HEK293 (cell line): Measurements from ENCODE around the gene TSPAN9.

Source experiments
- CTCF ChIA-PET: fragments of 350-600 bp; formaldehyde crosslinking; extraction: SDS; loops from one replicate; lab custom pipeline; 2021; ENCODE audit warnings: antibody characterized with exemption; lab: Yijun Ruan, JAX
- POLR2A ChIA-PET: fragments of 300-600 bp; formaldehyde crosslinking; extraction: SDS; loops from one replicate; lab custom pipeline; 2020; ENCODE audit warnings: antibody characterized with exemption, inconsistent platforms; lab: Yijun Ruan, JAX
- H3K27ac ChIP-seq: fragments of 200-500 bp; sonication (Bioruptor generic); 2 replicates; pipeline ENCODE4 v1.5.1; 2014; ENCODE audit warnings: low read depth, low read length, control low read depth, inconsistent platforms; ENCODE audit errors: extremely low read depth
- H3K36me3 ChIP-seq, 2 experiments: fragments of 200-500 bp in 1 of 2; sonication (Bioruptor generic) in 1 of 2; 1 replicate in 1 of 2; 2 replicates in 1 of 2; pipeline ENCODE4 v1.5.1; 2014 to 2017; ENCODE audit warnings: inconsistent platforms in 2 of 2, low read length in 2 of 2; ENCODE audit not compliant: control insufficient read depth in 2 of 2, insufficient read depth in 1 of 2
- H3K4me1 ChIP-seq: fragments of 200-500 bp; sonication (Bioruptor generic); 2 replicates; pipeline ENCODE4 v1.5.1; 2014; ENCODE audit warnings: mild to moderate bottlenecking, low read length, inconsistent platforms; ENCODE audit not compliant: control insufficient read depth, insufficient read depth
- H3K4me3 ChIP-seq: 2 replicates; pipeline ENCODE4 v1.5.1; 2011; ENCODE audit warnings: low read depth, mild to moderate bottlenecking, control low read depth, low read length, moderate library complexity
- H3K9me3 ChIP-seq: fragments of 200-500 bp; sonication (Bioruptor generic); 2 replicates; pipeline ENCODE4 v1.5.1; 2014; ENCODE audit warnings: low read depth, low read length, inconsistent platforms; ENCODE audit not compliant: control insufficient read depth, insufficient read depth
- GLIS1 ChIP-seq: fragments of 450-650 bp; formaldehyde crosslinking; IDR thresholded peaks from 2 replicates; pipeline ENCODE4 v1.5.1; 2016; ENCODE audit warnings: missing biosample characterization, missing genetic modification characterization
- KLF16 ChIP-seq: fragments of 450-650 bp; formaldehyde crosslinking; IDR thresholded peaks from 2 replicates; pipeline ENCODE4 v1.5.1; 2017; ENCODE audit warnings: missing biosample characterization, missing genetic modification characterization
- PRDM10 ChIP-seq: fragments of 450-650 bp; formaldehyde crosslinking; IDR thresholded peaks from 2 replicates; pipeline ENCODE4 v1.5.1; 2016; ENCODE audit warnings: missing biosample characterization, missing genetic modification characterization
- PRDM4 ChIP-seq: fragments of 450-650 bp; formaldehyde crosslinking; IDR thresholded peaks from 2 replicates; pipeline ENCODE4 v1.5.1; 2017; ENCODE audit warnings: missing biosample characterization, missing genetic modification characterization
- ZBTB48 ChIP-seq: fragments of 450-650 bp; formaldehyde crosslinking; IDR thresholded peaks from 2 replicates; pipeline ENCODE4 v1.5.1; 2016; ENCODE audit warnings: missing biosample characterization, missing genetic modification characterization
- ZNF133 ChIP-seq: fragments of 450-650 bp; formaldehyde crosslinking; IDR thresholded peaks from 2 replicates; pipeline ENCODE4 v1.5.1; 2016; ENCODE audit warnings: missing biosample characterization, missing genetic modification characterization
- ZNF155 ChIP-seq: fragments of 450-650 bp; formaldehyde crosslinking; IDR thresholded peaks from 2 replicates; pipeline ENCODE4 v1.5.1; 2016; ENCODE audit warnings: missing biosample characterization, missing genetic modification characterization
- ZNF157 ChIP-seq: fragments of 450-650 bp; formaldehyde crosslinking; IDR thresholded peaks from 2 replicates; pipeline ENCODE4 v1.5.1; 2016; ENCODE audit warnings: missing biosample characterization, missing genetic modification characterization
- ZNF16 ChIP-seq: fragments of 450-650 bp; formaldehyde crosslinking; IDR thresholded peaks from 2 replicates; pipeline ENCODE4 v1.5.1; 2016; ENCODE audit warnings: low read depth, missing biosample characterization, missing genetic modification characterization
- ZNF24 ChIP-seq: fragments of 450-650 bp; formaldehyde crosslinking; IDR thresholded peaks from 2 replicates; pipeline ENCODE4 v1.5.1; 2016; ENCODE audit warnings: missing biosample characterization, missing genetic modification characterization
- ZNF37A ChIP-seq: fragments of 450-650 bp; IDR thresholded peaks from 2 replicates; pipeline ENCODE4 v1.5.1; 2018; ENCODE audit warnings: missing biosample characterization, missing genetic modification characterization
- ZNF398 ChIP-seq: fragments of 450-650 bp; formaldehyde crosslinking; IDR thresholded peaks from 2 replicates; pipeline ENCODE4 v1.5.1; 2017; ENCODE audit warnings: missing biosample characterization, missing genetic modification characterization
- ZNF433 ChIP-seq: fragments of 450-650 bp; formaldehyde crosslinking; IDR thresholded peaks from 2 replicates; pipeline ENCODE4 v1.5.1; 2016; ENCODE audit warnings: missing biosample characterization, missing genetic modification characterization, low read depth
- ZNF473 ChIP-seq: fragments of 450-650 bp; formaldehyde crosslinking; IDR thresholded peaks from 2 replicates; pipeline ENCODE4 v1.5.1; 2017; ENCODE audit warnings: missing biosample characterization, missing genetic modification characterization
- ZNF501 ChIP-seq: fragments of 450-650 bp; formaldehyde crosslinking; IDR thresholded peaks from 2 replicates; pipeline ENCODE4 v1.5.1; 2016; ENCODE audit warnings: missing biosample characterization, missing genetic modification characterization
- ZNF510 ChIP-seq: fragments of 450-650 bp; formaldehyde crosslinking; IDR thresholded peaks from 2 replicates; pipeline ENCODE4 v1.5.1; 2018; ENCODE audit warnings: mild to moderate bottlenecking, missing genetic modification characterization, missing biosample characterization; ENCODE audit not compliant: insufficient replicate concordance
- ZNF521 ChIP-seq: fragments of 450-650 bp; formaldehyde crosslinking; IDR thresholded peaks from 2 replicates; pipeline ENCODE4 v1.5.1; 2017; ENCODE audit warnings: missing biosample characterization, mild to moderate bottlenecking, missing genetic modification characterization
- ZNF626 ChIP-seq: fragments of 450-650 bp; sonication (Bioruptor Pico); formaldehyde crosslinking; IDR thresholded peaks from 2 replicates; pipeline ENCODE4 v1.5.1; 2018; ENCODE audit warnings: missing biosample characterization, missing genetic modification characterization, inconsistent platforms
- ZNF629 ChIP-seq: fragments of 450-650 bp; formaldehyde crosslinking; IDR thresholded peaks from 2 replicates; pipeline ENCODE4 v1.5.1; 2017; ENCODE audit warnings: missing biosample characterization, missing genetic modification characterization
- ZNF645 ChIP-seq: fragments of 450-650 bp; formaldehyde crosslinking; IDR thresholded peaks from 2 replicates; pipeline ENCODE4; 2016; ENCODE audit warnings: missing biosample characterization, missing genetic modification characterization
- ZNF830 ChIP-seq: fragments of 450-650 bp; IDR thresholded peaks from 2 replicates; pipeline ENCODE4 v1.5.0; 2018; ENCODE audit warnings: missing biosample characterization, missing genetic modification characterization, low read depth, mild to moderate bottlenecking, moderate library complexity
- ZSCAN4 ChIP-seq: fragments of 450-650 bp; formaldehyde crosslinking; IDR thresholded peaks from 2 replicates; pipeline ENCODE4 v1.5.1; 2017; ENCODE audit warnings: missing biosample characterization, missing genetic modification characterization

The TSPAN9 gene

GRCh38 chr12:3185260-3185870 lies 108.2 kb downstream of the TSPAN9 start (continued):
- TF ChIP-seq PRDM10 = no peak
- TF ChIP-seq ZNF16 (tag by site-specific recombination) = no peak
- no peak for TF ChIP-seq ZNF629
- TF ChIP-seq ZBTB48 (tag by site-specific recombination) = no peak
- no peak for TF ChIP-seq ZNF626 (tag by site-specific recombination)
- TF ChIP-seq ZNF433 (tag by site-specific recombination) = no peak
- no peak for TF ChIP-seq ZNF501
- no peak for TF ChIP-seq ZNF155

GRCh38 chr12:3186546-3187215 lies 109.5 kb downstream of the TSPAN9 start:
- Histone ChIP-seq H3K9me3 (no peaks in the 10 kb centered on the region), H3K27ac (no peak overlapping the region), H3K36me3 (no peaks in the 10 kb centered on the region), H3K4me1 (no peaks in the 10 kb centered on the region), H3K4me3 (no peak overlapping the region)
- CTCF ChIA-PET = interaction anchor here (0.5 to 1.2 kb wide), 4 partner anchors 9 to 403 kb away, joined by 3 to 5 read pairs (median 4); no protein-coding TSS in a partner anchor
- POLR2A ChIA-PET = no interaction called here
- TF ChIP-seq ZNF830 (no peak), KLF16 (tag by site-specific recombination) (no peak), ZNF24 (no peak), PRDM4 (tag by site-specific recombination) (no peak), ZNF133 (no peak), ZNF626 (tag by site-specific recombination) (no peak), ZNF521 (no peak), ZNF473 (tag by site-specific recombination) (no peak), ZNF510 (tag by site-specific recombination) (no peak), ZNF501 (no peak), ZNF157 (no peak), ZSCAN4 (tag by site-specific recombination) (no peak), ZNF37A (tag by site-specific recombination) (no peak), GLIS1 (tag by site-specific recombination) (no peak), ZNF645 (tag by site-specific recombination) (no peak), ZNF398 (no peak), ZNF629 (no peak)
